Measurements from ENCODE around the gene HOXA11.

HOXA11 gene

GRCh38 chr7:27156916-27157701, 27.9 kb downstream of the HOXA11 start:
- TF ChIP-seq SIN3A (IDR thresholded peaks at IDR 0.05; ENCODE audit: borderline replicate concordance, insufficient read depth, low read length) (no peak), REST (IDR thresholded peaks at IDR 0.05; ENCODE audit: insufficient read depth in 1 of 2, low read depth in 2 of 2, low read length in 2 of 2) (no peak), POLR2AphosphoS5 (IDR thresholded peaks at IDR 0.05; ENCODE audit: low read depth, low read length) (no peak), FOXP2 (optimal IDR thresholded peaks at IDR 0.05; ENCODE audit: borderline replicate concordance, extremely low read depth, extremely low read length, insufficient read depth) (no peak), TAF1 (IDR thresholded peaks at IDR 0.05; ENCODE audit: borderline replicate concordance, insufficient read depth, low read length) (no peak)

GRCh38 chr7:27156508-27156898, 28.5 kb downstream of the HOXA11 start, which contains the start of gene HOXA7:
TSS of gene HOXA7 (minus strand) at chr7:27156675. CDS start at chr7:27156545, 130 bp downstream.
- no peak for TF ChIP-seq POLR2AphosphoS5 (IDR thresholded peaks at IDR 0.05; ENCODE audit: low read depth, low read length)
- no peak for TF ChIP-seq REST (IDR thresholded peaks at IDR 0.05; ENCODE audit: insufficient read depth in 1 of 2, low read depth in 2 of 2, low read length in 2 of 2)
- TF ChIP-seq SIN3A (IDR thresholded peaks at IDR 0.05; ENCODE audit: borderline replicate concordance, insufficient read depth, low read length), result no peak
- no peak for TF ChIP-seq FOXP2 (optimal IDR thresholded peaks at IDR 0.05; ENCODE audit: borderline replicate concordance, extremely low read depth, extremely low read length, insufficient read depth)
- no peak for TF ChIP-seq TAF1 (IDR thresholded peaks at IDR 0.05; ENCODE audit: borderline replicate concordance, insufficient read depth, low read length)

GRCh38 chr7:27155816-27156507, 29.1 kb downstream of the HOXA11 start:
- TF ChIP-seq REST (IDR thresholded peaks at IDR 0.05; ENCODE audit: insufficient read depth in 1 of 2, low read depth in 2 of 2, low read length in 2 of 2) (no peak), POLR2AphosphoS5 (IDR thresholded peaks at IDR 0.05; ENCODE audit: low read depth, low read length) (no peak), SIN3A (IDR thresholded peaks at IDR 0.05; ENCODE audit: borderline replicate concordance, insufficient read depth, low read length) (no peak), FOXP2 (optimal IDR thresholded peaks at IDR 0.05; ENCODE audit: borderline replicate concordance, extremely low read depth, extremely low read length, insufficient read depth) (no peak), TAF1 (IDR thresholded peaks at IDR 0.05; ENCODE audit: borderline replicate concordance, insufficient read depth, low read length) (no peak)

- no peak for TF ChIP-seq FOXP2 (optimal IDR thresholded peaks at IDR 0.05; ENCODE audit: borderline replicate concordance, extremely low read depth, extremely low read length, insufficient read depth)
- no peak for TF ChIP-seq POLR2AphosphoS5 (IDR thresholded peaks at IDR 0.05; ENCODE audit: low read depth, low read length)
- no peak for TF ChIP-seq SIN3A (IDR thresholded peaks at IDR 0.05; ENCODE audit: borderline replicate concordance, insufficient read depth, low read length)
- TF ChIP-seq TAF1 (IDR thresholded peaks at IDR 0.05; ENCODE audit: borderline replicate concordance, insufficient read depth, low read length), result no peak
- no peak for TF ChIP-seq REST (IDR thresholded peaks at IDR 0.05; ENCODE audit: insufficient read depth in 1 of 2, low read depth in 2 of 2, low read length in 2 of 2)
Measured at GRCh38 chr7:27154901-27155815, 29.9 kb downstream of the HOXA11 start.

All from PFSK-1 (cell line).